ENCODE results near the gene GJA10. TPM values are rescaled to one million over a fixed set of nuclear protein-coding genes. Genes with fewer than 3 reads are reported as not detected.
A peak's percentile ranks its signal among the peaks of the same experiment; 100 is the strongest.
"Not testable (repeated sequence)": the region's sequence is repeated elsewhere in the genome, so short reads cannot be mapped to it uniquely, and the experiment has no call there.

Gene GJA10
- total RNA-seq, 1 experiment from 2014 or later, result not detected

GRCh38 chr6:89888138-89888514, 6.1 kb upstream of the GJA10 start:
- no TSS peak for BruUV-seq (replicated peaks)
- H3K27ac Mint-ChIP-seq (ENCODE audit: unreplicated experiment), result no peak overlapping the region

GRCh38 chr6:89888871-89889270, 5.4 kb upstream of the GJA10 start:
- no peak for TF ChIP-seq CTCF (IDR thresholded peaks at IDR 0.05; ENCODE audit: insufficient read depth in 1 of 2, low read depth in 1 of 2, low read length in 1 of 2, severe bottlenecking in 1 of 2, unreplicated experiment in 1 of 2)
- H3K4me3 Mint-ChIP-seq (ENCODE audit: unreplicated experiment), result no peak overlapping the region
- no peak overlapping the region for H3K27ac Mint-ChIP-seq (ENCODE audit: unreplicated experiment)
- ChIA-PET POLR2A (no interaction called here), CTCF (interaction anchor here (0.5 kb wide), 1 partner anchor 71 kb away, joined by 3 read pairs; no protein-coding TSS in a partner anchor)
- H3K36me3 Mint-ChIP-seq (ENCODE audit: insufficient read depth, unreplicated experiment), result no peaks in the 10 kb centered on the region
- no peak overlapping the region for H3K4me3 ChIP-seq (ENCODE audit: low read depth, low read length)
- DNase-seq, result no peak
- H3K27me3 Mint-ChIP-seq (ENCODE audit: insufficient read depth, unreplicated experiment), result peaks cover 3% of the 10 kb centered on the region
- intact Hi-C loops (cut with micrococcal nuclease; ENCODE audit: unreplicated experiment), result no loop called here
- peaks cover 12% of the 10 kb centered on the region for H3K4me1 ChIP-seq
- no peaks in the 10 kb centered on the region for H3K9me3 ChIP-seq
- H3K9me3 Mint-ChIP-seq (ENCODE audit: unreplicated experiment), result no peaks in the 10 kb centered on the region
- H3K27me3 ChIP-seq (replicated peaks; ENCODE audit: control insufficient read depth, insufficient read depth, low read length), result no peaks in the 10 kb centered on the region
- no TSS peak for BruUV-seq (replicated peaks)
- H3K36me3 ChIP-seq (ENCODE audit: control insufficient read depth, insufficient read depth, low read length), result no peaks in the 10 kb centered on the region
- H3K4me1 Mint-ChIP-seq (ENCODE audit: low read depth, unreplicated experiment), result peaks cover 19% of the 10 kb centered on the region

More at GRCh38 chr6:89888138-89888514, 6.1 kb upstream of the GJA10 start:
- Histone ChIP-seq H3K4me1 (peaks cover 12% of the 10 kb centered on the region), H3K27me3 (replicated peaks; ENCODE audit: control insufficient read depth, insufficient read depth, low read length) (no peaks in the 10 kb centered on the region), H3K4me3 (ENCODE audit: low read depth, low read length) (no peak overlapping the region), H3K36me3 (ENCODE audit: control insufficient read depth, insufficient read depth, low read length) (no peaks in the 10 kb centered on the region), H3K9me3 (no peaks in the 10 kb centered on the region)
- H3K4me3 Mint-ChIP-seq (ENCODE audit: unreplicated experiment), result no peak overlapping the region
- CTCF ChIA-PET, result no interaction called here
- no peak for TF ChIP-seq CTCF (IDR thresholded peaks at IDR 0.05; ENCODE audit: insufficient read depth in 1 of 2, low read depth in 1 of 2, low read length in 1 of 2, severe bottlenecking in 1 of 2, unreplicated experiment in 1 of 2)
- H3K9me3 Mint-ChIP-seq (ENCODE audit: unreplicated experiment), result no peaks in the 10 kb centered on the region
- intact Hi-C loops (cut with micrococcal nuclease; ENCODE audit: unreplicated experiment), result no loop called here
- POLR2A ChIA-PET, result no interaction called here
- H3K4me1 Mint-ChIP-seq (ENCODE audit: low read depth, unreplicated experiment), result peaks cover 19% of the 10 kb centered on the region
- no peaks in the 10 kb centered on the region for H3K27me3 Mint-ChIP-seq (ENCODE audit: insufficient read depth, unreplicated experiment)
- DNase-seq, result no peak
- H3K36me3 Mint-ChIP-seq (ENCODE audit: insufficient read depth, unreplicated experiment), result no peaks in the 10 kb centered on the region

GRCh38 chr6:89890845-89891528, 3.3 kb upstream of the GJA10 start:
- H3K4me3 Mint-ChIP-seq (ENCODE audit: unreplicated experiment), result peak overlapping the region; percentile 65
- H3K9me3 ChIP-seq; BruUV-seq (replicated peaks); CTCF ChIA-PET; H3K27me3 ChIP-seq (replicated peaks; ENCODE audit: control insufficient read depth, insufficient read depth, low read length); H3K9me3 Mint-ChIP-seq (ENCODE audit: unreplicated experiment); H3K36me3 Mint-ChIP-seq (ENCODE audit: insufficient read depth, unreplicated experiment); H3K36me3 ChIP-seq (ENCODE audit: control insufficient read depth, insufficient read depth, low read length); H3K27me3 Mint-ChIP-seq (ENCODE audit: insufficient read depth, unreplicated experiment); POLR2A ChIA-PET: not testable (repeated sequence)
- peaks cover 19% of the 10 kb centered on the region for H3K4me1 Mint-ChIP-seq (ENCODE audit: low read depth, unreplicated experiment)
- Histone ChIP-seq H3K4me3 (ENCODE audit: low read depth, low read length) (peak overlapping the region; percentile 7; the same call in 1 of the 2 replicates), H3K4me1 (peaks cover 12% of the 10 kb centered on the region)
- H3K27ac Mint-ChIP-seq (ENCODE audit: unreplicated experiment), result peak overlapping the region; percentile 1
- peak; percentile 61 to 75 for DNase-seq
- intact Hi-C loops (cut with micrococcal nuclease; ENCODE audit: unreplicated experiment), result loop anchor here (1.0 kb wide), 1 partner anchor 62 kb away; the partner anchor contains the start of gene CASP8AP2

GRCh38 chr6:89892577-89892976, 1.7 kb upstream of the GJA10 start:
- intact Hi-C loops (cut with micrococcal nuclease; ENCODE audit: unreplicated experiment); H3K27me3 ChIP-seq (replicated peaks; ENCODE audit: control insufficient read depth, insufficient read depth, low read length); H3K4me3 ChIP-seq (ENCODE audit: low read depth, low read length); H3K27ac Mint-ChIP-seq (ENCODE audit: unreplicated experiment); DNase-seq; H3K9me3 ChIP-seq; H3K27me3 Mint-ChIP-seq (ENCODE audit: insufficient read depth, unreplicated experiment); CTCF ChIA-PET; H3K36me3 Mint-ChIP-seq (ENCODE audit: insufficient read depth, unreplicated experiment); H3K9me3 Mint-ChIP-seq (ENCODE audit: unreplicated experiment); POLR2A ChIA-PET; H3K36me3 ChIP-seq (ENCODE audit: control insufficient read depth, insufficient read depth, low read length); BruUV-seq (replicated peaks); H3K4me3 Mint-ChIP-seq (ENCODE audit: unreplicated experiment): not testable (repeated sequence)
- H3K4me1 Mint-ChIP-seq (ENCODE audit: low read depth, unreplicated experiment), result peaks cover 19% of the 10 kb centered on the region
- H3K4me1 ChIP-seq, result peaks cover 12% of the 10 kb centered on the region

Data from Caco-2 (cell line).